ENCODE measurements around the gene SH3BP2.

SH3BP2 gene

DNA sequence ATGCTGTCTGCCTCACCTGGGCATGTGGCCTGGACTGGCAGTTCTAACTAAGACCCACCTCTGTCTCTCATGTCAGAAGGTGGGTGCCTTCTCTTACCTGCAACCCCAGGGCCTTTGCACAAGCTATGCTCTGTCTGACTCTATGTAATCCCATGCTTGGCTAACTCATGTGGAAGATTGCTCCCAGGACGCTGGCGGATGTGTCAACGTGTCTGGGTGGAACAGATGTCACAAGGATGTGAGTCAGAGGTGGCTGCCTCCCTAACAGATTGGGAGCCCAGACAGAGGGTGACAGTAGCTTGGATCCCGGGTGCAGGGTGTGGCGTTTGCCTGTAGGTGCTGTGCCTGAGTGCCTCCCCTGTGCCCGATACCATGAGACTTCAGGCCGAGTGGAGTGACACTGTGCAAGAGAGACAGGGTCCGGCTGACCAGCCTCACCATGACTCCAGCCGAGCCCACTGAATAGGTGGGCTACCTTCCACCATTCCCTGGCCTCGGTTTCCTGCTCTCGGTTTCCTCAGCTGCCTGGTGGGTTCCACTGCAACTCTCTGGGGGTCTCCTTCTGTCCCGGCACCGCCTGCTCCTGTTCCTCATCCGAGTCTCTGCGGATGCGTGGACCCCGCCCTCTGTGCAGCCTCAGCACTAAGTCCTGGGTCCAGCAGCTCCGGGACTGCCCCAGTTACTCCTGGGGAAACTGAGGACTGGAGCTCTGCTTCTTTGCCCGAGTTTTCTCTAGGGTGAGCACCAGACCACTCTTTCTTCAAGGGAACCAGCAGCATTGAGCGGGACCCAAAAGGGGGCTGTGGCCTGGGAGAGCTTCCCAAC is 11.0 kb downstream of the SH3BP2 start:
- no peak for DNase-seq (ENCODE audit: low read depth)

DNA sequence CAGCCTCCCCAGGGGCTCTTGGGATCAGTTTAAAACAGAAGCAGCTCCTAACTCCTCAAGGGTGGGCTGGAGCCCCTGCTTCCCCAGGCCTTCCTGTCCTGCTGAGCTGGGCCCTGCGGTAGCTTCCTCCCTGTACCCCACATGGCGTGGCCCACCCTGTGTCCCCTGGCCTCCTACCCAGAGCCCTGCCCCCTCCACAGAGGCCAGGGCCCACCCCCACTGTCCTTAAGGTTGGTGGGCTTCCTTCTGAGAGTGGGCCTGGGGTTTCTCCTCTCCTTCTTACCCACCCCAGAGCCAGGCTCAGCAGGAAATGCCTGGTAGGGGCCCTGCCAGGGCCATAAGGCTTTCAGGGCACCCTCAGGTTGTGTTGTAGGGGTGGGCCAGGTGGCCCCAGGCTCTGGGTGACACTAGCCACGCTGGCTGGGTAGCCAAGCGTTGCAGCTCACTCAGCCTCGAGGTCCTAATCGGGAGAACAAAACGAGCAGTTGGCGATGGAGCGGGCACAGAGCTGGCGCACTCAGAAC is 11.6 kb downstream of the SH3BP2 start:
- no peak for DNase-seq (ENCODE audit: low read depth)

DNA sequence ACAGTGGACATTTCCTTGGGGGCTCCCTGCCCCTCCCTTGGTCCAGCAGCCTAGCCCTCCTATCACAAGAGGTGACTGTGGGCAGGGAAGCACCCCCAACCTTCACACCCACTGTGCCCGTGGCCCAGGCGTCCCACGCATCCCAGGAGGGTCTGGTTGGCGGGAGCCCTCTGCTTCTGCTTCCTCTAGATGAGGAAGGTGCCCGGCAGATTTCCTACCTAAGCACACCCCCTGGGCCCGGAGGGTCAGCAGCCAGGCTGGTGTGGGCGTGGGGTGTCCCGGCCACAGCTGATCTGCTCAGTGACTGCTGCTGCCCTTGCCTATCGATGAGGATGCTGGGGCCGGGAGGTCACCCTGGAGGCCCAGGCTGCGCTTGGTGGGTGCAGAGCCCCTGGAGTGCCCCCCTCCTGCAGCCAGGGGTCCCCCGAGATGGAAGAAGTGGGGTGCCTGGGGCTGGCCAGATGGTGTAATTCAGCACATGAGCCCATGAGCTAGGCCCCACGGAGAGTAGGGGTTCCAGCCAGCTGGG is 12.2 kb downstream of the SH3BP2 start:
- no peak for DNase-seq (ENCODE audit: low read depth)

DNA sequence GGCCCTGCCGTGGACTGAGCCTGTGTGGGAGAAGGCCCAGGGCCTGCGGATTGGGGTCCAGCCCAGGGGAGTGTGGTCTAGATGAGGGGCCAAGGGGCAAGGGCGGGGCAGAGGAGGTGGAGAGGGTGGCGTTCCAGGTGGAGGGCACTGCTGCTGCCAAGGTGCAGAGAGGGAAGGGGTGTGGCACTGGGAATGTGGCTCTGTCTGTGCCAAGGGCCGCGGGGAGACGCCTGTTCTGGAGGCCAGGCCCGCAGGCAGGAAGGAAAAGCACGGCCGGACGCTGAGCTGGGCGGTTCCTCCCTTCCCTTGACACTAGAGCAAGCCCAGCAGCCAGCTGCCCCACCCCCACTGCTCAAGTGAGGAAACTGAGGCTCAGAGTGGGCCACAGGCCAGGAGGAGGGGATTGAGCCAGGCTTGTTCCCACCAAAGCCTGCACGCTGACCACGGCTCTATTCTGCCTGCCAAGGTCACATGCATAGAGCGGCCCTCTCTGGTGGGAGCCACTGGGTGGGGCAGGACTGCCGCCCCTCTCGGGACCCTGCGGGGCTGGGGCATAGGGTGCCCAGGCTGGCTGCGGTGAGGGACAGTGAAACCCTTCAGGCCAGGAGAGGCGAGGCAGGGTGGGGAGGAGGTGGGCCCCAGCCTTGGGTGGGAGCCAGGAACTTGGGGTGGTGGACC is 13.0 kb downstream of the SH3BP2 start:
- DNase-seq (ENCODE audit: low read depth) = no peak

DNA sequence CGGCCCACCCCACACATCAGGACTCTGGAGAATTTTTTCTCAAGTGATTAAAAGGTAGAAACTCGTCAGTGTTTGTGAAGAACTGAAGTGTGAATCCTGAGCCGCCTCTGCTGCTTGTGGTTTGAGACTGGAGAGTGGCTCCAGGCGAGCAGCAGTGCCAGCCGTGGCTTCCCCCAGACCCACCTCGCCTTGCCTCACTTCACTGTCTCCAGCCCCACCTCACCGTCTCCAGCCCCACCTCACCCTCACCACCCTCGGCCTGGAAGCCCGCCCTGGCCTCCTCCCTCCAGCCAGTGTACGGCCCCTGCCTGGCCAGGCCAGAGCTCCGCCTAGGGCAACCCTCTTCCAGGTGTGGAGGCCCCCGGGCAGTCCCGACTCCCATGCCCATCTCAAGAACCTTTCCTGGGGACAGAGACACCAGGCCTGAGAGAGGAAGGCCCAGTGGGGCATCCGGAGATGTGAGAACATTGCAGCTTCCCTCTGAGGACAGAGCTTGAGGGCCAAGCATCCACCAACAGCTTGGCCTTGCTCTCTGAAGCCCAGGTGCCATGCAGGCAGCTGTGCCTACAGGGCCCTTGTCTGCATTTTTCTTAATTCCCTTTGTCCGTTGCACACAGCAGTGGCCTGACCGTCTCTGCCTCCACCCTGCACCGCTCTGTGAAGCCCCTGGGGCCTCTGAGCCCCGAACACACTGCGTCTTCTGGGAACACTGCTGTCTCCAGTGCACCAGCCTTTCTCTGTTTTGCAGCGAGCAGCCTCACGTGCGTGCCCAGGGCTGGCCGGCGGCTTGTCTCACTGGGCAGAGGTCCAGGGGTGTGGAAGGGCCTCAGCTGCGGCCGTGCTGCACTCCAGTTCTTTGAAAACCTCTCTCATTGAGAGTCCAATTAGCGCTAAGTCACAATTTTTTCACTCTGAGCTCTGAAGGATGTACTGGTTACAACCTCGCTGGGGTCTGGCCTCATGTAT is 13.8 kb downstream of the SH3BP2 start:
- DNase-seq (ENCODE audit: low read depth) = no peak

DNA sequence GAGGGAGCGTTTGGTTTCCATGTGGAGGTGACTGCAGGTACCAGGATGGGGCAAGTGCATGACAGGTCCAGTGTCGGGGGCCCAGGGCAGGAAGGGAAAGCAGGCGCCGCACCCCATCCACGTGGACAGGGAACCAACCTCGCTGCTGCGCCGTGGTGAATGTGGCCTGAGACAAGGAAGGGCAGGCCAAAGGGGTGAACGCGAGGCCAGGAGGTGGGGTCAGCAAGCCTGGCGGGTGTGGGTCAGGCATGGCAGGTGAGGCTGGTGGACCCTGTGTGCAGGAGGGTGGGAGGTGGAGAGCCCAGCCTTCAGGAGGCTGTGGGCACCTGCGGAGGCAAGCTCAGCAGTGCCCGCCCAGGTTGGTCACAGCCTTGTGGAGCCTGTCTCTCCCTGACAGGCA is 14.7 kb downstream of the SH3BP2 start:
- DNase-seq (ENCODE audit: low read depth) = no peak

DNA sequence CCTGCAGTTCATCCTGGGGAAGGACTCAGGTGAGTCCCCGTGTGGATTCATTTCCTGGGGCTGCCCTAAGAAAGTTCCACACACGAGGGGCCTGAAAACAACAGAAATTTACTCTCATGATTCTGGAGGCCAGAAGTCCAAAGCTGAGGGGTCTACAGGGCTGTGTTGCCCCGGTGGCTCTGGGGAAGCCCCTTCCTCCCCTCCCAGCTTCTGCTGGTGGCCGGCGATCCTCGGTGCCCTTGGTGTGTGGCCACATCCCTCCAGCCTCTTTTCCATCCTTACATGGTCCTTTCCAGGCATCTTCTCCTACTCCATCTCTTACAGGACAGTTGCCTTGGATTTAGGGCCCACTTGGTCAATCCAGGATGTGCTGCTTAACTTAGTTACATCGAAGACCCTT is 15.1 kb downstream of the SH3BP2 start:
- DNase-seq (ENCODE audit: low read depth) = no peak

DNA sequence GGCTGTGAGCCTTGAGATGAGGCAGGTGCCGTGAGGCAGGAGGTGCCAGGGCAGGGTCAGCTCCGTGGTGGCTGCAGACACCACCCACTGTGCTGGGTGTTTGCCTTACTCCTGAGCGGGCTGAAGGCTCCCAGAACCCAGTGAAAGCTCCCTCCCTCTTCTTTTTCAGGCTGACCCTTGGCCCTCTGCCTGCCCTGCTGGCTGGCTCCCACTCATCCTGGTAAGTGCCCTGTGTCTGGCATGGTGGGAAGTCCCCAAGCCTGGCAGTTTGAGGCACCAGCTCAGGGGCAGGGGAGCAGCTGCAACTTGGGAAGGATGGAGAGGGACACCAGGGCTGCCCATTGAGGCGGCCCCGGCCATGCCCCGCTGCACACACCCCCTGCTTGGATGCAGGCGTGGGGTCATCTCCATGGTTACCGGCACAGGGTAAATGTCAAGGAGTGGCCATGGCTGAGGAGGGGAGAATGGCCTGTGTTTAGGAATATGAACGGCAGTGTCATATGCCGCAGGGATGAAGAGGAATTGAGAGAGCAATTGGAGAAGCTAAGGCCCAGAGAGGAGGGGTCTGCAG is 16.8 kb downstream of the SH3BP2 start:
- DNase-seq (ENCODE audit: low read depth) = no peak

DNA sequence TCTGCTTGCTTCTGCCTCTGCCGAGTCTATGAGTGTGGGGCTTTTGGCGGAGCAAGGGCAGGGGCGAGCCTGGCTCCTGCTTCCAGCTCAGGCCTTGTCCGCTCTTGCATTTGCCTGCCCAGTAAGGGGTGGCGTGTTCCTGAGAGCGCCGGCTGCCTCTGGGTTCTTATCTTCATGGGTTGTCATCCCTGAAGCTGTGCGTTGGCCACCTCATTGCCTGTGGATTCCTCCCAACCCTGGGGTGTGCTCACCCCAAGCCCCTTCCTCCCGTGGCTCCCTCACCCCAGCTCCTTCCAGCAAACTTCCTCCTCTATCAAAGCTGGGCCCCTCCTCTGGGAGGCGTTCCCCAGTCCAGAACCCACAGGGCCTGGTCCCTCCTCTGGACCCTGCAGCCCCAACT is 17.5 kb downstream of the SH3BP2 start:
- no peak for DNase-seq (ENCODE audit: low read depth)

DNA sequence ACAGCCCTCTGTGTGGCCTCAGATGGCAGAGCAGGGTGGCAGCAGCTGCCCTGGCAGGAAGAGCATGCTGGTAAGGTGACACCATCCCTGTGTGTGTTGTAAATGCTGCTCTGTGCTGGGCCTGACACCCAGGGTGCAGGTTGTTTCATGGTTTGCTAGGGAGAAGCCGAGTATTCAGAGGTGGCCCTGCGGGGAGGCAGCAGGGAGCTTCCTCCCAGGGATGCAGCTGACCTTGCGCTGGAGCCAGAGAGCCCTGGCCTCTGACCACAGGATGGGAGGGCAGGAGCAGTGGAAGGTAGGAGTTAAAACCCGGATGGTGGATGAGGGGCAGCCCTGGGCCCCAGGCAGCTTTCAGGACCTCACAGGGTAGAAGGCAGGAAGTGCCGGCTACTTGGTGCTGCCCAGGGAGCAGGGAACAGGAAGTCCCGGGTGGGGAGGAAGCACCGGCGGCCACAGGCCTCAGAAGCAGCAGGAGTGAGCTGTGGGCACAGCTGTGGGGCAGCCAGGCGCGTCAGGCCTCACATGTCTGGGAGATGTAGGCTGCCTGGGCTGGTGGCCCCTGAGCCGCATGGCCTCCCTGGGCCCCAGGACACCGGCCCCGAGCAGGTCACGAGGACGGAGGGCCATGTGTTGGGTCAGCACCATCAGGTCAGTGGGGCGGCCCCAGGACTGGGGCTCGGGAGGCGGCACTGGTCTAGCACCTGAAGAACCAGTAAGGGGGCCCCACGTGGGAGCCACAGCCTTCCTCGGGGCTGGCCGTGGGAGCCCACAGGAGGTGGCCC is 19.1 kb downstream of the SH3BP2 start:
- no peak for DNase-seq (ENCODE audit: low read depth)

DNA sequence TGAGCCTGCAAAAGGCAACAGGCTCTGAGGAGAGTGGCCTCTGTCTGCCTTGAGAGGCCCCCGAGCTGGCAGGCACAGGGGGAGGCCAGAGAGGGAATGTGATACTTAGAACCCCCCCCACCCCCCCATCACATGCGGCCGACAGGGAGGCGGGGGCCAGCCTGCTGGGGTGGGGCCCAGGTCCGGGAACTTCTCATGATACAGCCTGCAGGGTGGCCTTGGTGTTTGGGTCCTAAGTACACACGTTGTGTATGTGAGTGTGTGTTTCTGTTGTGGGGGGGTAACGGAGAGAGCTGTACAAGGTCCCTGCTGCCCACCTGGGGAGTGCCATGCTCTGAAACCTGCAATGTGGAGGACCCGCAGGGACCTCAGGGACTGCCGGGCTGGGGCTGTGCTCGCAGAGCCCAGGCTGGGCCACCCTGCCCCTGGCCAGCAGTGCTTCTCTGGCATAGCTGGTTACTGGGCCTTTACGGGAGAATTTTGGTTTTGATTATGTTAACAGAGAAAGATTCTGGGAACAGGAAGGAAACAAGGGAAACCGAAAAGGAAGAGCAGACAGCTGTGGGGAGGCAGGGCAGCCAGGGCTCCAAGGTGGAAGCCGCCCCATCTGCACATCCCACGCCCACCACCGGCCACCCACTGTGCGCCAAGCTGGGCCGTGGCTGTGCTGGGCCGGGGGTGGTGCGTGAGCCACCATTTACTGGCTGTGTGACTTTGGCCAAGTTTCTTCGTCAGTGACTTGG is 19.9 kb downstream of the SH3BP2 start:
- no peak for DNase-seq (ENCODE audit: low read depth)

DNA sequence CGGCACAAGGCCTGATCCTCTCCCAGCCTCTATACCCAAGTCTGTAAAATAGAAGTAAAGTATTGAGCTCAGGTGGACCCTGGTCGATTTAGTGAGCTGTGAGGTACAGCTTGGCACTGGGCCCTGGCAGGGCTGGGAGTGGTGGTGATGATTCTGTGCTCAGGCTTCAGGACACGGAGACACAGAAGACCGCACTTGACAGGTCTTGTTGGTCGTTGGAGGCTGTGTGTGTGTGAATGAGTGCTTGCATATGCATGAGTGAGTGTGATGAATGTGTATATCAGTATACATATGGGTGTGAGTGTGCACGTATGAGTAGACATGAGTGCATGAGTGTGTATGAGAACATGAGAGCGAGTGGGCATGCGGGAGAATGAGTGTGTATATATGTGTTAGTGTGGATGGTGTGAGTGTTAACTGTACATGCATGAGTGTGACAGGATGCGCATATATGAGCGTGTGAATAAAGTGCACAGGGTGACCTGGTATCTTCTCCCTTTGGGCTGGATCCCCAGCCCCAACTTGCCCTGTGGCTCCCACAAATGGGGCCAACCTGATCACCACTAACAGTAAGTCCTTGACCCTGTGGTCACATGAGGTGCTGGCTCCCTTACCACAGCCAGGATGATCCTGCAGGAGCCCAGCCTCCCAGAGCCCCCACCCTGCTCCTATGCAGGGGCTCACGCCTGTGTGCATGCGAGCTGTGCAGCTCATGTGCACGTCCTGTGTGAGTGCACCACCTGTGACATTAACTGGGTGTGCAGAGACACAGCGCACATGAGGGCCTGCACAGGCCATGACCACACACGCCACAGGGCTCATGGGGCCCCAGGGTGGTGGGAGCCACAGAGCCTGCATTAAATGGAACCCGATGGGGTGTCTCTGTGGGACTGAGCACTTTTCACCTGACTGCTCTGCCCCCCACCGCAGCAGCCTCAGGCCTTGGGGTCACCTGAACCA is 20.8 kb downstream of the SH3BP2 start:
- no peak for DNase-seq (ENCODE audit: low read depth)

DNA sequence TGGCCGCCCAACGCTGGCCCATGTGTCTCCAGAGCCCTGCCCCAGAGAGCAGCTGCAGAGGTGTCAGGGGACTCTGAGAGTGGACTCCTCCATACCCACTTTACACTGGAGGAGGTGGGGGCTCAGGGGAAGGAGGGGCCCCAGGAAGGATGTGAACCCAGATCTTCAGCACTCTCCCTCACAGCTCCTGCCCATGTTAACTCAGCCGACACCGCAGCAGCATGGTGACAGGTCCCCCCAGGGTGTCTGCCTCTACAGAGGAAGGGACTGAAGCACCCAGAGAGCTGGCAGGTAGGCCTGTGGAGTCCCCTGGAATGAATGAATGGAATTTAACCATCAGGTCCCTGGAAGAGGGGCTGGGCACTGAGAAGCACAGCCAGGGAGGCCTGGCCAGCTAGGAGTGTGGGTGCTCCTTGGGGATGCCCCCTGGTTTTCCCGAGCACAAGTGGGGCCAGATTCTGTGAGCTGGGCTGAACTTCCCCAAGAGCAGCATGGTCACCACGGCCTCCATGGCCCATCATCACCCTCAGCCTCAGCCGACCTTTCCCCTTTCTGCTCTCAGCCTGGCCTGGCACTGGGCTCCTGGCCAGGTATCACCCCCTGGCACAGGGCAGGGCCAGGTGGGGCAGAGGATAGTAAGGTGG is 21.9 kb downstream of the SH3BP2 start:
- no peak for DNase-seq (ENCODE audit: low read depth)

DNA sequence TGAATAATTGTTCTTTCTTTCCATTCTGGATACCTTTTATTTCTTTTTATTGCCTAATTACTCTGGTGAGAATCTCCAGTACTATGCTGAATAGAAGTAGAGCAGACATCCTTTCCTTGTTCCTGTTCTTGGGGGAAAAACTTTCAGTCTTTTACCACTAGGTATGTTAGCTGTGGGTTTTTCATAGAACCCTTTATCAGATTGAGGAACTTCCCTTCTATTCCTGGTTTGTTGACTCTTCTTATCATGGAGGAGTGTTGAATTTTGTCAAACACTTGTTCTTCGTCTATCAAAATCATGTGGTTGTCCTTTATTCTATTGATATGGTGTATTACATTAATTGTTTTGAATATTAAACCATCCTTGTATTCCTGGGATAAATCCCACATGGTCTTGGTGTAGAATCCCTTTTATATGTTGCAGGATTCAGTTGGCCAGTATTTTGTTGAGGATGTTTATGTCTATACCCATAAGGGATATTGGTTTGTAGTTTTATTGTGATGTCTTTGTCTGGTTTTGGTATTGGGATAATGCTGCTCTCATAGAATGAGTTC is 23.6 kb downstream of the SH3BP2 start:
- DNase-seq (ENCODE audit: low read depth) = no peak

DNA sequence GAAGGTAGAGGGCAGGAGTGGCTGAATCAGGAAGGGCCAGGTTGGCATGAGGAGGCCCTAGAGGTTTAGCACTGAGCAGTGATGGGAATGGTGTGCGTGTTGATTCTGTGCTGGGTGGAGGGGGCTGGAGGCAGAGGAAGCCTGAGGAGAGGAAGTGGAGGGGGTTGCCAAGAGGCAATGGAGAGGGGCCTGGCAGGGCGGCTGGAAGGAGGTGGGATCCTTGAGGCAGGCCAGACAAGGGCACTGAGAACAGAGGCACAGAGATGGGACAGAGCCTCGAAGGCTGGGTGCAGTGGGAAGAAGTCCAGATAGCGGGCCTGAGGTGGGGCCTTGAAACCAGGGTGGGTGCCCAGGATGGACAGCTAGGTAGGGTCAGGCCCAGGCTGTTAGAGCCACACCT is 24.3 kb downstream of the SH3BP2 start:
- no peak for DNase-seq (ENCODE audit: low read depth)

DNA sequence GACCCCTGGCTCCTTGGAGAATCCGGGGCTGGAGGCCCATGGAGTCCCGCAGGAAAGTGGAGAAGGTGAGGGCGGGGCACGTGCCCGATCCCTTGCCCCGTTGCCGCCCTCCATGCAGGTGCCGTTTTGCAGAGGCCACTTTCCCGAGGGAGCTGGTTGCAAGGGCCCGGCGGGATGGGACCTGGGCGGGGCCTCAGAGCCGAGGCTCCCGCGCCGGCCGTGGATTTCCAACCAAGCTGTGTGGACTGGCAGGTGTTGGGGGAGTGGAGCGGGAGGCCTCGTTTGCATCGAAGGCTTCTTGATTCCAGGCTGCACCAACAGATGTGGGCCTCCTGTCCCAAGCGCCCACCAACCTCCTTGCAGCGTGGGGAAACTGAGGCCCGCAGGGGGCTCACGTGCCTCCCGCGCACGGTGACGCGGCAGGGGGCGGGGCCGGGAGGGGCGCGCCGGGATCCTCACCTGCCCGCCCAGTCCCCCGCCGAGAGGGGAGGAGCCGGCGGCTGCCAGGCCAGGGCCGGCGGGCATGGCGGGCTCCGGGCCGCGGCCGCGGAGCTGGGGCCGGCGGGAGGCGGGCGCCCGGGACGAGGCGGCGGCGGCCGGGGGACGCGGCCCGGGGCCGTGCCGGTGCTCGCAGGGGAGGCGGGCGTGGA is 24.9 kb downstream of the SH3BP2 start:
- no peak for DNase-seq (ENCODE audit: low read depth)

DNA sequence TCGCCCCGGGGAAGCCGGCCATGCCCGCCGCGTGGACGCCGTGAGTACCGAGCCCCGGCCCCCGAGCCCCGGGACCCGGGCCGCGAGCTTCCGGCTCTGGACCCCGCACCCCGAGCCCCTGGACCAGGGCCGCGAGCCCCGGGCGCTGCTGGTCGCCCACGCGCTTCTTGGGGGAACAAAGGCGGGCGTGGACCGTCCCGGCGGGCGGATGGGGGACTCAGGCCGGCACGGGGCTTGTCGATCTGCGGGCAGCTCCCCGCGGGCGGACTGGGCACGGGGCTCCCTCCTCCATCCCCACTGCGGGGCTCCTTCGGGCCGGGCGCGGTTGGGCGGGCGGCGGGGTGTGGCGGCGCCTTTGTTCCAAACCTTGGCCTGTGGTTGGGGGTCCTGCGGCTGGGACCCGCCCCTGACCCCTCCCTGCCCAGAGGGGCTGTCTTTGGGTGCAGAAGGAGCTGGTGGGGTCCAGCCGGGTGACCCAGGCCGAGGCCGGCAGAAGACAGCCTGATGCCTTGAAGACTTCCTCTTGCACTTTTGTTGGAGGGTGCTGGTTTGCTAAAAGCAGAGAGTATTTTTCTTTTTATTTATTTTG is 25.6 kb downstream of the SH3BP2 start:
- DNase-seq (ENCODE audit: low read depth) = no peak

Data from stimulated activated CD8-positive, alpha-beta memory T cell treated with anti-CD3 and anti-CD28 coated beads, Interleukin-7, amount 100 ng/mL, for 24 hours (primary cell).